ENCODE data around the gene CCDC121. TPM values are rescaled to one million over a fixed set of nuclear protein-coding genes. Genes with fewer than 3 reads are reported as not detected.

CCDC121 gene
- total RNA-seq, 1 experiment from 2014 or later: 3.3 TPM

- no peak overlapping the region for H3K27ac ChIP-seq (ENCODE audit: low read depth, low read length, poor library complexity, severe bottlenecking)
- peaks cover 13% of the 10 kb centered on the region for H3K4me1 ChIP-seq (ENCODE audit: insufficient read depth, low read length, poor library complexity, severe bottlenecking)
- BruUV-seq (replicated peaks): no TSS peak
- H3K9me3 ChIP-seq (ENCODE audit: low read depth, low read length, poor library complexity, severe bottlenecking): no peaks in the 10 kb centered on the region
- peaks cover 45% of the 10 kb centered on the region for H3K36me3 ChIP-seq (ENCODE audit: insufficient read depth, low read length, poor library complexity, severe bottlenecking)
- intact Hi-C loops (cut with micrococcal nuclease; ENCODE audit: unreplicated experiment): no loop called here
- TF ChIP-seq EZH2 (IDR thresholded peaks at IDR 0.05; ENCODE audit: borderline replicate concordance, low read depth, low read length, poor library complexity, severe bottlenecking) (no peak), CTCF (conservative IDR thresholded peaks at IDR 0.05; ENCODE audit: low read depth, low read length) (no peak)
- no peaks in the 10 kb centered on the region for H3K27me3 ChIP-seq (replicated peaks; ENCODE audit: insufficient read depth, low read depth, low read length, poor library complexity)
- ChIA-PET POLR2A (ENCODE audit: low non-redundant PET) (no interaction called here), CTCF (no interaction called here)
- no peak overlapping the region for H3K4me3 ChIP-seq (ENCODE audit: low read depth, low read length, poor library complexity, severe bottlenecking)
- DNase-seq (ENCODE audit: low spot score): peak; percentile 80
Observed at GRCh38 chr2:27622921-27623384, 5.9 kb downstream of the CCDC121 start.

- Histone ChIP-seq H3K27me3 (replicated peaks; ENCODE audit: insufficient read depth, low read depth, low read length, poor library complexity) (no peaks in the 10 kb centered on the region), H3K27ac (ENCODE audit: low read depth, low read length, poor library complexity, severe bottlenecking) (no peak overlapping the region), H3K4me1 (ENCODE audit: insufficient read depth, low read length, poor library complexity, severe bottlenecking) (peaks cover 11% of the 10 kb centered on the region), H3K9me3 (ENCODE audit: low read depth, low read length, poor library complexity, severe bottlenecking) (no peaks in the 10 kb centered on the region), H3K4me3 (ENCODE audit: low read depth, low read length, poor library complexity, severe bottlenecking) (no peak overlapping the region), H3K36me3 (ENCODE audit: insufficient read depth, low read length, poor library complexity, severe bottlenecking) (peaks cover 59% of the 10 kb centered on the region)
- TF ChIP-seq EZH2 (IDR thresholded peaks at IDR 0.05; ENCODE audit: borderline replicate concordance, low read depth, low read length, poor library complexity, severe bottlenecking): no peak
- TF ChIP-seq CTCF (conservative IDR thresholded peaks at IDR 0.05; ENCODE audit: low read depth, low read length): 0 out of 2 replicates have a peak, but pooled peaks have one; percentile 23
- intact Hi-C loops (cut with micrococcal nuclease; ENCODE audit: unreplicated experiment): no loop called here
- ChIA-PET CTCF (interaction anchor here (0.8 kb wide), 1 partner anchor 176 kb away, joined by 4 read pairs; no protein-coding TSS in a partner anchor), POLR2A (ENCODE audit: low non-redundant PET) (no interaction called here)
- no peak for DNase-seq (ENCODE audit: low spot score)
- no TSS peak for BruUV-seq (replicated peaks)
Observed at GRCh38 chr2:27621524-27621923, 7.3 kb downstream of the CCDC121 start.

GRCh38 chr2:27615316-27615715 lies 13.5 kb downstream of the CCDC121 start:
- BruUV-seq (replicated peaks): no TSS peak
- ChIA-PET POLR2A (ENCODE audit: low non-redundant PET) (no interaction called here), CTCF (no interaction called here)
- Histone ChIP-seq H3K9me3 (ENCODE audit: low read depth, low read length, poor library complexity, severe bottlenecking) (no peaks in the 10 kb centered on the region), H3K4me3 (ENCODE audit: low read depth, low read length, poor library complexity, severe bottlenecking) (no peak overlapping the region), H3K4me1 (ENCODE audit: insufficient read depth, low read length, poor library complexity, severe bottlenecking) (no peaks in the 10 kb centered on the region), H3K27me3 (replicated peaks; ENCODE audit: insufficient read depth, low read depth, low read length, poor library complexity) (no peaks in the 10 kb centered on the region), H3K36me3 (ENCODE audit: insufficient read depth, low read length, poor library complexity, severe bottlenecking) (peaks cover 62% of the 10 kb centered on the region), H3K27ac (ENCODE audit: low read depth, low read length, poor library complexity, severe bottlenecking) (no peak overlapping the region)
- TF ChIP-seq CTCF (conservative IDR thresholded peaks at IDR 0.05; ENCODE audit: low read depth, low read length): no peak
- no peak for TF ChIP-seq EZH2 (IDR thresholded peaks at IDR 0.05; ENCODE audit: borderline replicate concordance, low read depth, low read length, poor library complexity, severe bottlenecking)
- DNase-seq (ENCODE audit: low spot score): no peak
- intact Hi-C loops (cut with micrococcal nuclease; ENCODE audit: unreplicated experiment): no loop called here

All from A673 (cell line).